Thyroid gland (tissue), 4 donors: ENCODE results near the gene KCTD21. TPM values are rescaled to one million over a fixed set of nuclear protein-coding genes. Genes with fewer than 3 reads are reported as not detected.

Source experiments
- DNase-seq, 2 donors: peaks; one replicate each; pipeline ENCODE4 v3.0.0-alpha.2; 2019
- H3K27ac ChIP-seq, 3 donors: fragments of 200-600 bp; sonication (generic); 1 replicate in 2 of 3; 2 replicates in 1 of 3; pipeline ENCODE4 v1.5.1; 2016 to 2019; ENCODE audit warnings: mild to moderate bottlenecking in 1 of 3, moderate library complexity in 1 of 3
- H3K27me3 ChIP-seq: fragments of 200-600 bp; sonication (generic); one replicate; pipeline ENCODE4 v1.5.1; 2019
- H3K36me3 ChIP-seq, 2 donors: fragments of 200-600 bp; sonication (generic); one replicate each; pipeline ENCODE4 v1.5.1; 2016 to 2019
- H3K4me1 ChIP-seq, 2 donors: fragments of 200-600 bp; sonication (generic); one replicate each; pipeline ENCODE4 v1.5.1; 2017 to 2019
- H3K4me3 ChIP-seq, 3 donors: fragments of 200-600 bp; sonication (generic); replicated peaks in 1 of 3; 1 replicate in 2 of 3; 2 replicates in 1 of 3; pipeline ENCODE4 v1.5.1; 2016; ENCODE audit warnings: mild to moderate bottlenecking in 1 of 3
- H3K9me3 ChIP-seq: fragments of 200-600 bp; sonication (generic); one replicate; pipeline ENCODE4 v1.5.1; 2017
- CTCF ChIP-seq, 6 experiments: fragments of 200-600 bp in 3 of 6; fragments of 450-650 bp in 3 of 6; sonication (generic) in 3 of 6; IDR thresholded peaks; one replicate each; pipeline ENCODE4 v1.5.1; 2016 to 2019; ENCODE audit warnings: antibody characterized with exemption in 6 of 6, mild to moderate bottlenecking in 2 of 6, inconsistent platforms in 1 of 6, moderate library complexity in 1 of 6
- POLR2A ChIP-seq, 2 donors: fragments of 450-650 bp; IDR thresholded peaks; one replicate each; pipeline ENCODE4 v1.6.1; 2017; ENCODE audit warnings: antibody characterized with exemption in 2 of 2, mild to moderate bottlenecking in 2 of 2, moderate library complexity in 1 of 2
- WGBS, 2 donors: methylation state at CpG; one replicate each; pipeline ENCODE4 v1.1.5; 2017; 5-methylcytosine and 5-hydroxymethylcytosine counted together
- intact Hi-C: fragments of 100-400 bp; cut with DNase I; formaldehyde crosslinking; loops from one replicate; pipeline ENCODE4 v1.15.1; 2023
- total RNA-seq, 4 donors: library from RNA; depleted of rRNA; stranded (reverse); fragments of >200 nt; gene quantifications; one replicate each; pipeline ENCODE4 v1.2.3, GENCODE V29; 2016

The KCTD21 gene
- total RNA-seq, 4 donors from 2014 or later = 16.6 to 23.4 (median 17.0) TPM

- intact Hi-C loops = no loop called here
- no peaks in the 10 kb centered on the region for H3K9me3 ChIP-seq
- 53 to 66% methylated on average over 17 of the region's 17 CpGs for WGBS, 2 donors
- H3K27me3 ChIP-seq = no peaks in the 10 kb centered on the region
- TF ChIP-seq POLR2A (IDR thresholded peaks at IDR 0.05) (no peak), CTCF (IDR thresholded peaks at IDR 0.05) (no peak)
- H3K4me3 ChIP-seq = no peak overlapping the region
- H3K36me3 ChIP-seq = no peaks in the 10 kb centered on the region
- DNase-seq = no peak
- H3K4me1 ChIP-seq = peaks cover 3 to 20% of the 10 kb centered on the region in 2 donors
- H3K27ac ChIP-seq = no peak overlapping the region
Measured at GRCh38 chr11:78140392-78141077, 47.9 kb downstream of the KCTD21 start.

GRCh38 chr11:78139422-78140391 is 48.7 kb downstream of the KCTD21 start, which contains the start of gene ALG8:
ALG8 (minus strand) TSS chr11:78139626; CDS start chr11:78139588, 38 bp downstream.
- Histone ChIP-seq H3K4me1 (peaks cover 3 to 13% of the 10 kb centered on the region in 2 donors), H3K4me3 (peak within 1 kb of the TSS; percentile 33 to 72 (median 55)), H3K27ac (peak within 1 kb of the TSS in 2 of 3 donors; percentile 2 to 58), H3K27me3 (no peaks in the 10 kb centered on the region), H3K9me3 (no peaks in the 10 kb centered on the region), H3K36me3 (no peaks in the 10 kb centered on the region)
- TF ChIP-seq CTCF (IDR thresholded peaks at IDR 0.05) (no peak), POLR2A (IDR thresholded peaks at IDR 0.05) (peak in 1 of 2 donors; percentile 73)
- DNase-seq = peak; percentile 94 to 96
- WGBS, 2 donors = 2 to 3% methylated on average over 45 to 47 of the region's 52 CpGs
- intact Hi-C loops = no loop called here

GRCh38 chr11:78138694-78139421 is 49.6 kb downstream of the KCTD21 start:
- WGBS, 2 donors = 21 to 28% methylated on average over 9 to 12 of the region's 12 CpGs
- no peaks in the 10 kb centered on the region for H3K36me3 ChIP-seq
- no peaks in the 10 kb centered on the region for H3K27me3 ChIP-seq
- intact Hi-C loops = no loop called here
- TF ChIP-seq CTCF (IDR thresholded peaks at IDR 0.05) (no peak), POLR2A (IDR thresholded peaks at IDR 0.05) (no peak)
- peak overlapping the region in 2 of 3 donors; percentile 2 to 58 for H3K27ac ChIP-seq
- no peaks in the 10 kb centered on the region for H3K9me3 ChIP-seq
- peaks cover 3 to 13% of the 10 kb centered on the region in 2 donors for H3K4me1 ChIP-seq
- H3K4me3 ChIP-seq = peak overlapping the region; percentile 33 to 72 (median 55)
- peak in 1 of 2 donors; percentile 9 for DNase-seq

GRCh38 chr11:78138291-78138690 is 50.1 kb downstream of the KCTD21 start:
- Histone ChIP-seq H3K9me3 (no peaks in the 10 kb centered on the region), H3K4me1 (peaks cover 3 to 13% of the 10 kb centered on the region in 2 donors), H3K27me3 (no peaks in the 10 kb centered on the region), H3K4me3 (peak overlapping the region in 1 of 3 donors; percentile 33), H3K36me3 (no peaks in the 10 kb centered on the region), H3K27ac (no peak overlapping the region)
- 91 to 92% methylated on average over 4 of the region's 4 CpGs for WGBS, 2 donors
- intact Hi-C loops = no loop called here
- TF ChIP-seq POLR2A (IDR thresholded peaks at IDR 0.05) = no peak
- no peak for TF ChIP-seq CTCF (IDR thresholded peaks at IDR 0.05)
- DNase-seq = no peak
